GM12878 (cell line): ENCODE data around the gene NRXN3.

Experiments used
- BCL3 ChIP-seq: IDR thresholded peaks from 2 replicates; pipeline ENCODE4 v1.6.1; 2011; ENCODE audit warnings: borderline replicate concordance, low read depth, mild to moderate bottlenecking, moderate library complexity, low read length; ENCODE audit not compliant: insufficient read depth, poor library complexity, severe bottlenecking
- CTCF ChIP-seq, 3 experiments: IDR thresholded peaks in 2 of 3; conservative IDR thresholded peaks in 1 of 3; 2 replicates each; pipeline ENCODE4 v1.5.1; 2011; ENCODE audit warnings: low read depth in 3 of 3, low read length in 3 of 3, mild to moderate bottlenecking in 3 of 3, control low read depth in 2 of 3, moderate library complexity in 2 of 3, inconsistent platforms in 1 of 3, mixed read lengths in 1 of 3; ENCODE audit not compliant: control insufficient read depth in 2 of 3, insufficient read depth in 1 of 3; ENCODE audit errors: extremely low read depth in 1 of 3
- ESRRA ChIP-seq: IDR thresholded peaks from 2 replicates; pipeline ENCODE4 v1.6.1; 2012; ENCODE audit warnings: mild to moderate bottlenecking, low read length, improper control_type of control experiment
- EZH2 ChIP-seq: IDR thresholded peaks from 2 replicates; pipeline ENCODE4 v1.6.1; 2012; ENCODE audit warnings: low read depth, mild to moderate bottlenecking, control low read depth, inconsistent platforms, low read length, borderline replicate concordance; ENCODE audit not compliant: control insufficient read depth
- MXI1 ChIP-seq: fragments of 150-350 bp; IDR thresholded peaks from 2 replicates; pipeline ENCODE4 v1.6.1; 2011; ENCODE audit warnings: low read depth, mild to moderate bottlenecking, inconsistent platforms, low read length, improper control_type of control experiment
- PBX3 ChIP-seq: IDR thresholded peaks from 2 replicates; pipeline ENCODE4 v1.6.1; 2011; ENCODE audit warnings: mild to moderate bottlenecking, low read depth, low read length, moderate library complexity; ENCODE audit not compliant: insufficient replicate concordance
- POLR2AphosphoS5 ChIP-seq: IDR thresholded peaks from 2 replicates; pipeline ENCODE4 v1.6.1; 2011; ENCODE audit warnings: mild to moderate bottlenecking, low read length, inconsistent platforms
- RAD21 ChIP-seq: IDR thresholded peaks from 2 replicates; pipeline ENCODE4 v1.6.1; 2011; ENCODE audit warnings: mild to moderate bottlenecking, low read depth, low read length, moderate library complexity; ENCODE audit not compliant: insufficient read depth
- RFX5 ChIP-seq: IDR thresholded peaks from 2 replicates; pipeline ENCODE4 v1.6.1; 2011; ENCODE audit warnings: low read depth, low read length, improper control_type of control experiment
- SMAD5 ChIP-seq: IDR thresholded peaks from 2 replicates; pipeline ENCODE4 v1.6.1; 2016; ENCODE audit warnings: antibody characterized with exemption, low read depth
- TCF12 ChIP-seq: IDR thresholded peaks from 2 replicates; pipeline ENCODE4 v1.6.1; 2011; ENCODE audit warnings: low read depth, mild to moderate bottlenecking, low read length
- TF ChIP-seq, protein P1 (sequence below): fragments of 450-650 bp; IDR thresholded peaks from 2 replicates; pipeline ENCODE4 v1.6.1; 2017; ENCODE audit warnings: mild to moderate bottlenecking

GRCh38 chr14:79749065-79749464, 1578.9 kb downstream of the NRXN3 start:
- TF ChIP-seq, protein P1, sequence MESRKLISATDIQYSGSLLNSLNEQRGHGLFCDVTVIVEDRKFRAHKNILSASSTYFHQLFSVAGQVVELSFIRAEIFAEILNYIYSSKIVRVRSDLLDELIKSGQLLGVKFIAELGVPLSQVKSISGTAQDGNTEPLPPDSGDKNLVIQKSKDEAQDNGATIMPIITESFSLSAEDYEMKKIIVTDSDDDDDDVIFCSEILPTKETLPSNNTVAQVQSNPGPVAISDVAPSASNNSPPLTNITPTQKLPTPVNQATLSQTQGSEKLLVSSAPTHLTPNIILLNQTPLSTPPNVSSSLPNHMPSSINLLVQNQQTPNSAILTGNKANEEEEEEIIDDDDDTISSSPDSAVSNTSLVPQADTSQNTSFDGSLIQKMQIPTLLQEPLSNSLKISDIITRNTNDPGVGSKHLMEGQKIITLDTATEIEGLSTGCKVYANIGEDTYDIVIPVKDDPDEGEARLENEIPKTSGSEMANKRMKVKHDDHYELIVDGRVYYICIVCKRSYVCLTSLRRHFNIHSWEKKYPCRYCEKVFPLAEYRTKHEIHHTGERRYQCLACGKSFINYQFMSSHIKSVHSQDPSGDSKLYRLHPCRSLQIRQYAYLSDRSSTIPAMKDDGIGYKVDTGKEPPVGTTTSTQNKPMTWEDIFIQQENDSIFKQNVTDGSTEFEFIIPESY, result no peak
- TF ChIP-seq CTCF (IDR thresholded peaks at IDR 0.05 in 2 of 3, conservative IDR thresholded peaks at IDR 0.05 in 1 of 3; ENCODE audit: control insufficient read depth in 2 of 3, extremely low read depth in 1 of 3, insufficient read depth in 1 of 3, low read depth in 3 of 3, low read length in 3 of 3) (no peak), RFX5 (no peak), PBX3 (no peak), ESRRA (no peak), EZH2 (no peak), SMAD5 (no peak), MXI1 (no peak), BCL3 (no peak), POLR2AphosphoS5 (no peak), TCF12 (no peak), RAD21 (no peak)
